K562 (cell line): ENCODE measurements around the gene IRF2BP1. TPM values are rescaled to one million over a fixed set of nuclear protein-coding genes. Genes with fewer than 3 reads are reported as not detected.
A peak's percentile ranks its signal among the peaks of the same experiment; 100 is the strongest.

Experiments used
- BRD9 ChIP-seq: fragments of 450-650 bp; IDR thresholded peaks from 2 replicates; pipeline ENCODE4 v1.6.1; 2018; ENCODE audit warnings: low read depth; ENCODE audit not compliant: partially characterized antibody
- CHCHD3 ChIP-seq: fragments of 250-450 bp; sonication (Bioruptor Pico); IDR thresholded peaks from 2 replicates; pipeline ENCODE4 v2.1.2; 2022; ENCODE audit warnings: mild to moderate bottlenecking
- COPS2 ChIP-seq: fragments of 450-650 bp; conservative IDR thresholded peaks from 2 replicates; pipeline ENCODE4 v1.6.1; 2016; ENCODE audit warnings: mild to moderate bottlenecking, moderate library complexity
- LCOR ChIP-seq: sonication (generic); formaldehyde crosslinking; IDR thresholded peaks from 2 replicates; pipeline ENCODE4 v1.8.0; 2022; ENCODE audit warnings: mild to moderate bottlenecking, missing genetic modification reagents
- MAFF ChIP-seq: IDR thresholded peaks from 2 replicates; pipeline ENCODE4 v1.6.1; 2012; ENCODE audit warnings: low read length, improper control_type of control experiment
- MYNN ChIP-seq, 2 experiments: sonication (generic); formaldehyde crosslinking in 1 of 2; IDR thresholded peaks; 2 replicates each; pipeline versions ENCODE4 v1.5.0 to v1.6.1; 2016 to 2020; ENCODE audit warnings: antibody characterized with exemption in 1 of 2, missing genetic modification reagents in 1 of 2
- NFXL1 ChIP-seq: fragments of 450-650 bp; formaldehyde crosslinking; IDR thresholded peaks from 2 replicates; pipeline ENCODE4 v1.4.0; 2021; ENCODE audit warnings: mild to moderate bottlenecking
- NONO ChIP-seq, 2 experiments: fragments of 200-400 bp in 1 of 2; fragments of 450-650 bp in 1 of 2; formaldehyde crosslinking in 1 of 2; IDR thresholded peaks; 2 replicates each; pipeline ENCODE4 v1.6.1; 2017; ENCODE audit warnings: low read depth in 2 of 2, mild to moderate bottlenecking in 2 of 2, moderate library complexity in 2 of 2, low read length in 1 of 2
- PCBP2 ChIP-seq: fragments of 200-400 bp; formaldehyde crosslinking; IDR thresholded peaks from 2 replicates; pipeline ENCODE4 v1.6.1; 2018; ENCODE audit warnings: low read length, low read depth, mild to moderate bottlenecking, moderate library complexity; ENCODE audit not compliant: poor library complexity, severe bottlenecking
- PHF21A ChIP-seq: fragments of 450-650 bp; IDR thresholded peaks from 2 replicates; pipeline ENCODE4 v1.6.1; 2017; ENCODE audit warnings: low read depth, borderline replicate concordance
- PML ChIP-seq: IDR thresholded peaks from 2 replicates; pipeline ENCODE4 v1.6.1; 2012; ENCODE audit warnings: low read length, inconsistent platforms
- TRIM28 ChIP-seq: fragments of 450-650 bp; IDR thresholded peaks from 2 replicates; pipeline ENCODE4 v1.6.1; 2017
- ZBED1 ChIP-seq: IDR thresholded peaks from 2 replicates; pipeline ENCODE4 v1.6.1; 2014
- ZNF316 ChIP-seq: fragments of 450-650 bp; IDR thresholded peaks from 2 replicates; pipeline ENCODE4 v1.6.1; 2016
- ZNF699 ChIP-seq: fragments of 250-450 bp; sonication (Bioruptor Pico); IDR thresholded peaks from 2 replicates; pipeline ENCODE4 v1.8.0; 2021; ENCODE audit warnings: mild to moderate bottlenecking, moderate library complexity; ENCODE audit not compliant: insufficient replicate concordance
- ZNF77 ChIP-seq: fragments of 250-450 bp; sonication (Bioruptor Pico); IDR thresholded peaks from 2 replicates; pipeline ENCODE4 v1.5.0; 2020
- polyA plus RNA-seq, 8 experiments: library from polyadenylated mRNA; depleted of rRNA in 4 of 8; stranded (reverse) in 5 of 8; unstranded in 3 of 8; fragments of >200 nt; fragmentation: Nextera tagmentation in 2 of 8; fragmentation: Illumina TruSeq in 1 of 8; extraction: Ambion mirVana in 2 of 8; extraction: Trizol in 1 of 8; gene quantifications; 2 replicates each; pipeline versions ENCODE4 v1.2.1 to v1.2.3, GENCODE V29; 2011 to 2014; ENCODE audit warnings: inconsistent platforms in 1 of 8, missing spikeins in 1 of 8
- total RNA-seq, 7 experiments: library from RNA; depleted of rRNA in 6 of 7; stranded (reverse); fragments of >200 nt in 6 of 7; fragmentation: Illumina TruSeq in 2 of 7; extraction: Trizol in 2 of 7; gene quantifications; 2 replicates each; pipeline versions ENCODE4 v1.2.1 to v1.2.3, GENCODE V29; 2011 to 2021; ENCODE audit warnings: low replicate concordance in 1 of 7
- TF ChIP-seq, protein P1 (sequence below): sonication (generic); formaldehyde crosslinking; IDR thresholded peaks from 2 replicates; pipeline ENCODE4 v1.8.1; 2023; ENCODE audit warnings: mild to moderate bottlenecking, missing genetic modification reagents
- TF ChIP-seq, protein P2 (sequence below): fragments of 450-650 bp; formaldehyde crosslinking; IDR thresholded peaks from 2 replicates; pipeline ENCODE4 v1.4.0; 2020; ENCODE audit warnings: mild to moderate bottlenecking, moderate library complexity
- TF ChIP-seq, protein P3 (sequence below): fragments of 250-450 bp; sonication (Bioruptor Pico); IDR thresholded peaks from 2 replicates; pipeline ENCODE4 v1.8.0; 2021; ENCODE audit warnings: moderate library complexity, mild to moderate bottlenecking, inconsistent platforms
- TF ChIP-seq, protein P4 (sequence below): fragments of 250-450 bp; sonication (Bioruptor Pico); IDR thresholded peaks from 2 replicates; pipeline ENCODE4 v1.9.0; 2021; ENCODE audit warnings: mild to moderate bottlenecking, inconsistent platforms

IRF2BP1 gene
- total and polyA plus RNA-seq, 9 of the 15 experiments (the other 6 are each of a cell fraction or from before 2014, with no cell fraction given) = 0.61 to 35.9 (median 3.5) TPM

GRCh38 chr19:45882652-45883585 lies 3.0 kb downstream of the IRF2BP1 start (continued):
- TF ChIP-seq NFXL1 = no peak
- TF ChIP-seq MAFF = no peak
- peak; percentile 47; the same call in 1 of the 2 replicates for TF ChIP-seq PML
- no peak for TF ChIP-seq ZNF699
- TF ChIP-seq ZNF316 = no peak
- TF ChIP-seq, protein P1, sequence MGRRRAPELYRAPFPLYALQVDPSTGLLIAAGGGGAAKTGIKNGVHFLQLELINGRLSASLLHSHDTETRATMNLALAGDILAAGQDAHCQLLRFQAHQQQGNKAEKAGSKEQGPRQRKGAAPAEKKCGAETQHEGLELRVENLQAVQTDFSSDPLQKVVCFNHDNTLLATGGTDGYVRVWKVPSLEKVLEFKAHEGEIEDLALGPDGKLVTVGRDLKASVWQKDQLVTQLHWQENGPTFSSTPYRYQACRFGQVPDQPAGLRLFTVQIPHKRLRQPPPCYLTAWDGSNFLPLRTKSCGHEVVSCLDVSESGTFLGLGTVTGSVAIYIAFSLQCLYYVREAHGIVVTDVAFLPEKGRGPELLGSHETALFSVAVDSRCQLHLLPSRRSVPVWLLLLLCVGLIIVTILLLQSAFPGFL (CRISPR knock-in tag) = no peak
- no peak for TF ChIP-seq COPS2
- peak; percentile 58 for TF ChIP-seq MYNN (IDR thresholded peaks at IDR 0.05)
- no peak for TF ChIP-seq MYNN (CRISPR knock-in tag; IDR thresholded peaks at IDR 0.05)
- TF ChIP-seq CHCHD3 = no peak; the same call in 1 of the 2 replicates
- TF ChIP-seq BRD9 = peak; percentile 74
- TF ChIP-seq, protein P2, sequence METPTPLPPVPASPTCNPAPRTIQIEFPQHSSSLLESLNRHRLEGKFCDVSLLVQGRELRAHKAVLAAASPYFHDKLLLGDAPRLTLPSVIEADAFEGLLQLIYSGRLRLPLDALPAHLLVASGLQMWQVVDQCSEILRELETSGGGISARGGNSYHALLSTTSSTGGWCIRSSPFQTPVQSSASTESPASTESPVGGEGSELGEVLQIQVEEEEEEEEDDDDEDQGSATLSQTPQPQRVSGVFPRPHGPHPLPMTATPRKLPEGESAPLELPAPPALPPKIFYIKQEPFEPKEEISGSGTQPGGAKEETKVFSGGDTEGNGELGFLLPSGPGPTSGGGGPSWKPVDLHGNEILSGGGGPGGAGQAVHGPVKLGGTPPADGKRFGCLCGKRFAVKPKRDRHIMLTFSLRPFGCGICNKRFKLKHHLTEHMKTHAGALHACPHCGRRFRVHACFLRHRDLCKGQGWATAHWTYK = no peak
- peak; percentile 84; the same call in 1 of the 2 replicates for TF ChIP-seq PHF21A
- peak; percentile 78; the same call in 1 of the 2 replicates for TF ChIP-seq LCOR
- no peak for TF ChIP-seq PCBP2
- TF ChIP-seq, protein P3, sequence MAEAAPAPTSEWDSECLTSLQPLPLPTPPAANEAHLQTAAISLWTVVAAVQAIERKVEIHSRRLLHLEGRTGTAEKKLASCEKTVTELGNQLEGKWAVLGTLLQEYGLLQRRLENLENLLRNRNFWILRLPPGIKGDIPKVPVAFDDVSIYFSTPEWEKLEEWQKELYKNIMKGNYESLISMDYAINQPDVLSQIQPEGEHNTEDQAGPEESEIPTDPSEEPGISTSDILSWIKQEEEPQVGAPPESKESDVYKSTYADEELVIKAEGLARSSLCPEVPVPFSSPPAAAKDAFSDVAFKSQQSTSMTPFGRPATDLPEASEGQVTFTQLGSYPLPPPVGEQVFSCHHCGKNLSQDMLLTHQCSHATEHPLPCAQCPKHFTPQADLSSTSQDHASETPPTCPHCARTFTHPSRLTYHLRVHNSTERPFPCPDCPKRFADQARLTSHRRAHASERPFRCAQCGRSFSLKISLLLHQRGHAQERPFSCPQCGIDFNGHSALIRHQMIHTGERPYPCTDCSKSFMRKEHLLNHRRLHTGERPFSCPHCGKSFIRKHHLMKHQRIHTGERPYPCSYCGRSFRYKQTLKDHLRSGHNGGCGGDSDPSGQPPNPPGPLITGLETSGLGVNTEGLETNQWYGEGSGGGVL (CRISPR knock-in tag) = no peak
- TF ChIP-seq NONO (IDR thresholded peaks at IDR 0.05; ENCODE audit: low read depth in 2 of 2, low read length in 1 of 2) = peak in 1 of 2 experiments; percentile 61; a peak in 2 of 4 replicates
- TF ChIP-seq, protein P4, sequence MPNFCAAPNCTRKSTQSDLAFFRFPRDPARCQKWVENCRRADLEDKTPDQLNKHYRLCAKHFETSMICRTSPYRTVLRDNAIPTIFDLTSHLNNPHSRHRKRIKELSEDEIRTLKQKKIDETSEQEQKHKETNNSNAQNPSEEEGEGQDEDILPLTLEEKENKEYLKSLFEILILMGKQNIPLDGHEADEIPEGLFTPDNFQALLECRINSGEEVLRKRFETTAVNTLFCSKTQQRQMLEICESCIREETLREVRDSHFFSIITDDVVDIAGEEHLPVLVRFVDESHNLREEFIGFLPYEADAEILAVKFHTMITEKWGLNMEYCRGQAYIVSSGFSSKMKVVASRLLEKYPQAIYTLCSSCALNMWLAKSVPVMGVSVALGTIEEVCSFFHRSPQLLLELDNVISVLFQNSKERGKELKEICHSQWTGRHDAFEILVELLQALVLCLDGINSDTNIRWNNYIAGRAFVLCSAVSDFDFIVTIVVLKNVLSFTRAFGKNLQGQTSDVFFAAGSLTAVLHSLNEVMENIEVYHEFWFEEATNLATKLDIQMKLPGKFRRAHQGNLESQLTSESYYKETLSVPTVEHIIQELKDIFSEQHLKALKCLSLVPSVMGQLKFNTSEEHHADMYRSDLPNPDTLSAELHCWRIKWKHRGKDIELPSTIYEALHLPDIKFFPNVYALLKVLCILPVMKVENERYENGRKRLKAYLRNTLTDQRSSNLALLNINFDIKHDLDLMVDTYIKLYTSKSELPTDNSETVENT (CRISPR knock-in tag) = no peak
- peak; percentile 67; the same call in 1 of the 2 replicates for TF ChIP-seq TRIM28
- peak; percentile 50; the same call in 1 of the 2 replicates for TF ChIP-seq ZBED1
- no peak for TF ChIP-seq ZNF77 (CRISPR knock-in tag)
